ENCODE data around the gene TLCD5. TPM values are rescaled to one million over a fixed set of nuclear protein-coding genes. Genes with fewer than 3 reads are reported as not detected.
A peak's percentile ranks its signal among the peaks of the same experiment; 100 is the strongest.

TLCD5 gene
- total RNA-seq: 3.8 and 19.0 TPM in 2 replicates

DNA sequence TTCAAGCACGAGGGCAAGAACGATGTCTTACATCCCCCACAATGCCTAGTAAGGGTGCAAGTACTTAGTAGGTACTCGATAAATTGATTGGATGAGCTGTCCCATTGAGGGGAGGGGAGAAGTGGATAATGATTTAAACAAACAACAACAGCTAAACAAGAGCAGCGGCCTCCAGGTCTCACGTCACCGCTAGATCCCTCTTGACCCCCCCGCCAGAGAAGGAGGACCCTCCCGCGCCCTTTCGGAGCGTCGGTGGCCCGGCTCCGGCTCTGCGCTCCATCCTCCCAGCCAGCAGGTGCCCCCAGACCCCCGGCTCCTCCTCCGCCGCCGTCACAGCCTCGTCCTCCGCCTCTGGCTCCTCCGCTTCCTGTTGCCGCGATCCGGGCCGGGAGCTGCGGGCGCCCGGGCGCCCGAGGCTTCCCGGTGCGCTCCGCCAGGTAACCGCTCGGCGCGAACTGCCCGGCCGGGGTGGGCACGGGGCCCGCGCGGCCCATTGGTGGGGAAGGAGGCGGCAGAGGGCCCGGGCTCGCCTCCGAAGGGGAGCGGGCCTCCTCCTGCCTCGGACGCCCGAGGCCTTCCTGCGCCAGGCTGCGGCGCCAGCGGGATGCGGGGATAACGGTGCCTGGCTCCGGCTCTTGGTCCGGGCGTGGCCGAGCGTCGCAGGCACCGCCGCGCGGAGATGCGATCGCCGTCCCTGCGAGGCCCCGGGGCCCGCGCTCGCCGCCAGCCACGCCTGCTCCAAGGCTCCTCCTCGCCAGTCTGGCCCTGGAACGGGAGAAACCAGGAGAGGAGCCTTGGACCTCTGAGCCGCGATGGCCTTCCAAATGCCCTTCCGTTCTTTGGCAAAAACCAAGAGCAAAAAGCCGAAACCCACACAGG, at the start of gene TLCD5:
TLCD5 (plus strand) TSS at position 368 of the 879 bp plus-strand sequence. CDS start 2,143 bp downstream, outside the sequence.
- DNase-seq (ENCODE audit: low read depth): no peak

DNA sequence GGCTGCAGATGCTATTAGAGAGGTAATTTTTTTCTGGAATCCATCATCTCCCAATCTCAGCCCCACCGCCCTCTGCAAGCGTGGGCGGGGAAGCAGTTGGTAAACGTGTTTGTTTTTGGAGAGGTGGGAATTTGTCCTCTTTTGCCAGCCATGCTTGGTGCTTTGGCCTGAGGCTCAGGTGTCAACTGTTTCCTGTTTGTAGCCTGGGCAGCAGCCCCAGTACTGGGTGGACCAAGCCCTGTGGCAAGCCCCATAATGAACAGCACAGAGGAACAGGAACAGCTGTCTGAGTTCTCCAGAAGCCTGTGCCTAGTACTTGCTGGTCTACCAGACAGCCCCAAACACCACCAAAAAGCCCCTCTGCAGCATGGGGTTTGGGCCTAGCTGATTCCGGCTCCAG, 45.6 kb upstream of the TLCD5 start:
- DNase-seq (ENCODE audit: low read depth): no peak

GRCh38 chr11:120280600-120281051, 44.5 kb upstream of the TLCD5 start:
- DNase-seq (ENCODE audit: low read depth): no peak

DNA sequence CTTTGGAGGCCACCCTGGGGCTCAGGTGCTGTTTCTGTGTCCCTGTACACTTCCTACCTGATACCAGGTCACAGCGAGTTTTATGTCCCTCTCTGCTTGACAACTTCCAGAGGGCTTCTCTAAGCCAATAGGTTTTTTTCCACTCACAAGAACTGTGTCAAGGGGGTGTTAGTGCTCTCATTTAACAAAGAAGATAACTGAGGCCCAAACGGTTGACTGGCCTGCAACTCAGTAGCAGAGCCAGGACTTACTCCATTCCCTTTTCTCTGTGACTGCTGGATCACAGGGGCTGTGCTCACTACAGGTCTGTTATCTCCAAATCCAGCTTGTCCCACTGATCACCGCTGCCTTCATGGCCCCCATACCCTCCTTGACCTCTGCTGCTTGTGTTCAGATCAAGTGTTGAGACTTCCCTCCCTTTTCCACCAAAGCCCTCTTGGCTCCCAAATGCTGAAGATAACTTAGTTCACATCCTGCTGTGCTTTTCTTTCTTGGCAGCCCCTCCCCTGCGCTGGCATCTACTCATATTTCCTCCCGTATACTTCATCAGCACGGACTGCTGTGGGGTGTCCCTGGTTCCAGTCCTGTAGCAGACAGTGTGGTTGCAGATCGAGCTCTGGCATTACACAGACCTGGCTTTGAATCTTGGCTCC, 43.8 kb upstream of the TLCD5 start:
- no peak for DNase-seq (ENCODE audit: low read depth)

- no peak for DNase-seq (ENCODE audit: low read depth)
These were observed 42.0 kb upstream of the TLCD5 start for GRCh38 chr11:120283124-120283523.

DNA sequence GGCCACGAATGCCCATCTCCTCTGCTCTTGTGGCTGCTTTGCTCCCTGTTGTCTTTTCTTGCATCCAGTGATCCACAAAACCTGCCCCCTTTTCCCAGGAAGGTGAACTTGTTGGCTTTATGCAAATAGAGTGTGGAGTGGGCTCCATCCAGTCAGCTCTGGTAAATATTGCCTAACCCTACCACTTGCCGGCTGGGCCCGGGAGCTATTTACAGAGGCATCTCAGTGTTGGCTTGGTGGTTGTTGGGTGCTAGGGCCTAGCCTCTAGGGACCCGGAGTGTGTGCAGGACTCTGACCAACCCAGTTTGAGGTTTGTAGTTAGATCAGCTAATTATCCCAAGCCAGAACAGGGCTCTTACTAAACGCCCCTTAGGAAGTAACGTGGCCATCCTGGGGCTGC, 40.8 kb upstream of the TLCD5 start:
- DNase-seq (ENCODE audit: low read depth): no peak

GRCh38 chr11:120285256-120285655, 39.8 kb upstream of the TLCD5 start:
- DNase-seq (ENCODE audit: low read depth): no peak

- DNase-seq (ENCODE audit: low read depth): no peak
These were observed 37.1 kb upstream of the TLCD5 start for GRCh38 chr11:120288021-120288420.

DNA sequence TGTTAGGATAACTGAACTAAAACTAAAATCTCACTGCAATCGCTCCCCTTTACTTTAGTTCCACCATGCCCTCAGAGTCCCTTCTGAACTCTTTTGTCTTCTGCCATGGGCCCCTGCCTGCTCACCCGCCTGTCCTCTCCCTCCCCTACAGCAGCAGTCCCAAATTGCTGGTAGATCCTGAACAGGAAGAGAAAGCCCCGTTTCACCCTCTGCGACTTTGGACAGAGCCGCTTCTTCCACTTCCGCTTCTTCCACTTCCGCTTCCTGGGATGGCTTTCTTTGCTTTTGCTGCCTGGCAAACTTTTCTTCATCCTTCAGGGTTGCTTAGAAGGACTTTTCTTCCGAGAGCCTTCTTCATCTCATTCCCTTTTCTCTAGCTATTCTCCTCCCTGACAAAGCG, 35.7 kb upstream of the TLCD5 start:
- no peak for DNase-seq (ENCODE audit: low read depth)

- no peak for DNase-seq (ENCODE audit: low read depth)
These were observed 34.1 kb upstream of the TLCD5 start for GRCh38 chr11:120290956-120291355.

DNA sequence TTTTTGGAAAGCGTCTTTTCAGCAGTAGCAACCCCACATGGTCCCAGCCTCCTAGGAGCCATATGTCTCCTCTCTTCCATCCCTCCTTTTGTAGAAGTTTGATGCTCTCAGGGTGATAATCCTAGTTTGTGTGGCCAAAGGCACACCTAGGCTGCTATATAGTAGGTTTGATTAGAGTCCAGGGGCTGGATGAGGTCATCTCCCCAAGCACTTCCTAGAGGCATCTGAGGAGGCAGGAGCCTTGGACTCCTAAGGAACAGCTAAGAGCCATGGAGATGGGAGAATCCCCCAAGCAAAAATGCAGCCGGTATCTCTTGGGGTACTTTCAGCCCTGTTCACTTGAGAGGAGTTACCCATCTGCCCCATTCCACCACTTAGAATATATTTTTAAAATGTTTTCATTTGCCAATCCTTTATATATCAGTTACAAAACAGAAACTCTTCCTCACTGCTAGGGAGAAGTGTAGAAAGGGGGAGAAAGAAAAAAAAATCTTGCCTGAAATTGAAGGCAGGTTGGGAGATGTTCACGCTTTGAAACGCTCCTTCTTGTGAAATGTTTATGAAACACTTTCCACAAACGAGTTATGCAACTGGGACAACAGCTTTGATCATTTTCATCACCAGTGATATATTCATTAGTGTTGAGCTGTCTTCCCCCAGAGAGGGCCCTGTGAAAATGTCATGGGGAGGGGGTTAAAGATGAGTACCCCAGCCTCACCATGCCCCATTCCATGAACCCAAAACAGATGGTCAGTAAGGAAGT, 31.9 kb upstream of the TLCD5 start:
- no peak for DNase-seq (ENCODE audit: low read depth)

- no peak for DNase-seq (ENCODE audit: low read depth)
These were observed 31.0 kb upstream of the TLCD5 start for GRCh38 chr11:120294096-120294495.

GRCh38 chr11:120295099-120295498, 30.0 kb upstream of the TLCD5 start:
- no peak for DNase-seq (ENCODE audit: low read depth)

GRCh38 chr11:120296554-120296953, 28.5 kb upstream of the TLCD5 start:
- DNase-seq (ENCODE audit: low read depth): no peak

GRCh38 chr11:120298461-120298860, 26.6 kb upstream of the TLCD5 start:
- no peak for DNase-seq (ENCODE audit: low read depth)

- peak; percentile 40 for DNase-seq (ENCODE audit: low read depth)
These were observed 22.9 kb upstream of the TLCD5 start for GRCh38 chr11:120302001-120302805.

DNA sequence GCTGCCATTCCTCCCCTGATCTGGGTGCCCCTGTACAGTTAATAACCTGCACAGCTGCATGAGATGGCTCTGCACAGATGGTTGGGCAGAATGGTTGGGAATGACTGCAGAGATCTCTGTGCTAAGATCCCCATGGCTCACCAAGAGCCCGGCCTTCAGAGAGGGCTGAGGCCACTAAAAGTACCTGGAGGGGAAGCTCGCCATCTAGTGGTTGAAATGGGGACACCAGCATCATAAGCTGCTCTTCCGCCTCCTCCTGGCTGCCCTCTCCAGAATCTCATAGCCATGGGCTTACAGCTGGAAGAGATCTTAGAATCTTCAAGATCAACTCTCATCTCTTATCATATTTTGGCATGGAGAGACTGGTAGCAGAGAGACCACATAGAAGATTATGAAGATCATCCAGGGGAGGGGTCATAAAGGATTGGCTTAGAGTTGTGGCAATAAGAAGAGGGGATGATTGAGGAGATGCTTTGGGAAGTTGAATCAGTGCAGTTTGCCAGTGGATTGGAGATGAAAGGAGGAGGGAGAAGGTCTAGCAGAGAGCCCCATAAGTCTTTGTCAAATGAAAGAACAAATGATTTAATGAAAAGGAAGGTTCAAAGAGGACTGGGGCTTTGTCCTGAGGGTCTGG, 22.0 kb upstream of the TLCD5 start:
- DNase-seq (ENCODE audit: low read depth): peak; percentile 76

DNA sequence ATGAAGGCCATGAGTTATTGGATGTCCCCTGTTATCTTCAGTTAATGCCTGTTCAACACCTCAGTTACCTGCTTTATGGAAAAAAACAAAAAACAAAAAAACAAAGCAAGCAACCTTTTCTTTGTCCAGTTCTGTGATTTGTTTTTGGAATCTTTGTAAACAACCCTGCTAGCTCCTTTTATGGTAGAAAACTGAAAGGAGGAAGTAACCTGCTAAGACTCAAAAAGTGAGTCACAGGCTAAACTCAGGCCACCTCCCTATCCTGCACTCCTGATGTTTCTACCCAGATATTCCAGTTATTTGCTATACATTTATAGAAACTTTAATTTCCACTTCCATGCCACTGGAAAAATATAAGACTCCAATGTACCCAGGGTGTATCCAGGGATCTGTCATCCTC, 20.6 kb upstream of the TLCD5 start:
- DNase-seq (ENCODE audit: low read depth): peak; percentile 92

DNA sequence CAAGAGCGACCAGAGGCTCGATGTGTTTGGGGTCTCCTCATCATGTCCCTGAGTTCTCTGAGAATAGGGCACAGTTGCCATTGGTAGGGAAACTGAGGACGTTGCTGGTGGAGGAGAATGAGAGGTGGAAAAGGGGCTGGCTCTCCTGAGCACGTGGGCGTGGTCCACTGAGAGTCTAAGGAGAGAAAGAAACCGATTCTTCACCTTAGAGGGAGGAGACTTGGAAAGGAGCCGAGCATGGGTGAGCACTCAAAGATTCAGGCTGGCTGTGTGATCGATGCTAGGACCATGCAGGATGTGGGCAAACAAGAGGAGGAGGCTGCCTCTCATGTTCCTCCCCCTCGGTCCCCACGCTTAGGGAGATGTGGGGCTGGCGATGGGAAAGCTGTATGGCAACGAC, 19.8 kb upstream of the TLCD5 start:
- DNase-seq (ENCODE audit: low read depth): peak; percentile 26

- DNase-seq (ENCODE audit: low read depth): peak; percentile 76
These were observed 18.4 kb upstream of the TLCD5 start for GRCh38 chr11:120306519-120307242.
